ENCODE results near the gene PYROXD2. TPM values are rescaled to one million over a fixed set of nuclear protein-coding genes. Genes with fewer than 3 reads are reported as not detected.

PYROXD2 gene
- total RNA-seq, 2 experiments from 2014 or later: 0.41 to 4.3 TPM

- POLR2A ChIA-PET: no interaction called here
- no peaks in the 10 kb centered on the region for H3K9me2 ChIP-seq (ENCODE audit: insufficient read depth, low read length)
- H3K9me3 ChIP-seq (ENCODE audit: low read length): no peaks in the 10 kb centered on the region
- BruUV-seq (replicated peaks): no TSS peak
- no peak overlapping the region for H3K4me3 ChIP-seq (ENCODE audit: low read depth, low read length, poor library complexity, severe bottlenecking)
- no peaks in the 10 kb centered on the region for H4K20me1 ChIP-seq (ENCODE audit: insufficient read depth, low read length)
- no peaks in the 10 kb centered on the region for H3K36me3 ChIP-seq (ENCODE audit: insufficient read depth, low read length)
- no peak overlapping the region for H3K27ac ChIP-seq (ENCODE audit: low read depth, low read length, poor library complexity, severe bottlenecking)
- DNase-seq (ENCODE audit: low spot score): no peak
- CTCF ChIA-PET (ENCODE audit: unreplicated experiment): interaction anchor here (0.6 kb wide), 1 partner anchor 36 kb away, joined by 3 read pairs; no protein-coding TSS in a partner anchor
- no peaks in the 10 kb centered on the region for H3K79me2 ChIP-seq (ENCODE audit: insufficient read depth, low read depth, low read length)
- H2AFZ ChIP-seq (ENCODE audit: low read length): no peak overlapping the region
- peaks cover 9% of the 10 kb centered on the region for H3K4me1 ChIP-seq (ENCODE audit: insufficient read depth, low read length, poor library complexity, severe bottlenecking)
- H3K4me2 ChIP-seq (ENCODE audit: low read length): no peak overlapping the region
- TF ChIP-seq CTCF (conservative IDR thresholded peaks at IDR 0.05; ENCODE audit: low read length) (no peak), EZH2phosphoT487 (IDR thresholded peaks at IDR 0.05; ENCODE audit: borderline replicate concordance, low read depth, low read length) (no peak)
- intact Hi-C loops (cut with micrococcal nuclease; ENCODE audit: unreplicated experiment): loop anchor here (5.0 to 10.0 kb wide), 2 partner anchors 128 to 476 kb away; no protein-coding TSS in a partner anchor
Observed at GRCh38 chr10:98390406-98390805, 24.6 kb downstream of the PYROXD2 start.

- Histone ChIP-seq H3K9me3 (ENCODE audit: low read length) (no peaks in the 10 kb centered on the region), H3K4me2 (ENCODE audit: low read length) (no peak overlapping the region), H4K20me1 (ENCODE audit: insufficient read depth, low read length) (no peaks in the 10 kb centered on the region), H3K4me3 (ENCODE audit: low read depth, low read length, poor library complexity, severe bottlenecking) (no peak overlapping the region), H3K4me1 (ENCODE audit: insufficient read depth, low read length, poor library complexity, severe bottlenecking) (peaks cover 9% of the 10 kb centered on the region), H3K9me2 (ENCODE audit: insufficient read depth, low read length) (no peaks in the 10 kb centered on the region), H3K27ac (ENCODE audit: low read depth, low read length, poor library complexity, severe bottlenecking) (no peak overlapping the region), H2AFZ (ENCODE audit: low read length) (no peak overlapping the region), H3K79me2 (ENCODE audit: insufficient read depth, low read depth, low read length) (no peaks in the 10 kb centered on the region), H3K36me3 (ENCODE audit: insufficient read depth, low read length) (no peaks in the 10 kb centered on the region)
- no peak for TF ChIP-seq EZH2phosphoT487 (IDR thresholded peaks at IDR 0.05; ENCODE audit: borderline replicate concordance, low read depth, low read length)
- TF ChIP-seq CTCF (conservative IDR thresholded peaks at IDR 0.05; ENCODE audit: low read length): no peak
- ChIA-PET CTCF (ENCODE audit: unreplicated experiment) (no interaction called here), POLR2A (interaction anchor here (0.6 kb wide), 1 partner anchor 18 kb away, joined by 3 read pairs; no protein-coding TSS in a partner anchor)
- intact Hi-C loops (cut with micrococcal nuclease; ENCODE audit: unreplicated experiment): no loop called here
- no TSS peak for BruUV-seq (replicated peaks)
- no peak for DNase-seq (ENCODE audit: low spot score)
Observed at GRCh38 chr10:98389398-98389797, 25.6 kb downstream of the PYROXD2 start.

GRCh38 chr10:98388101-98388655 is 26.8 kb downstream of the PYROXD2 start:
- TF ChIP-seq EZH2phosphoT487 (IDR thresholded peaks at IDR 0.05; ENCODE audit: borderline replicate concordance, low read depth, low read length): no peak
- no TSS peak for BruUV-seq (replicated peaks)
- no peaks in the 10 kb centered on the region for H4K20me1 ChIP-seq (ENCODE audit: insufficient read depth, low read length)
- intact Hi-C loops (cut with micrococcal nuclease; ENCODE audit: unreplicated experiment): no loop called here
- H3K4me1 ChIP-seq (ENCODE audit: insufficient read depth, low read length, poor library complexity, severe bottlenecking): peaks cover 9% of the 10 kb centered on the region
- no peaks in the 10 kb centered on the region for H3K9me3 ChIP-seq (ENCODE audit: low read length)
- no peaks in the 10 kb centered on the region for H3K36me3 ChIP-seq (ENCODE audit: insufficient read depth, low read length)
- no peak overlapping the region for H3K27ac ChIP-seq (ENCODE audit: low read depth, low read length, poor library complexity, severe bottlenecking)
- H2AFZ ChIP-seq (ENCODE audit: low read length): no peak overlapping the region
- POLR2A ChIA-PET: interaction anchor here (0.7 kb wide), 1 partner anchor 78 kb away, joined by 8 read pairs; no protein-coding TSS in a partner anchor
- DNase-seq (ENCODE audit: low spot score): no peak
- H3K79me2 ChIP-seq (ENCODE audit: insufficient read depth, low read depth, low read length): no peaks in the 10 kb centered on the region
- no peak overlapping the region for H3K4me2 ChIP-seq (ENCODE audit: low read length)
- no peak overlapping the region for H3K4me3 ChIP-seq (ENCODE audit: low read depth, low read length, poor library complexity, severe bottlenecking)
- CTCF ChIA-PET (ENCODE audit: unreplicated experiment): no interaction called here
- no peaks in the 10 kb centered on the region for H3K9me2 ChIP-seq (ENCODE audit: insufficient read depth, low read length)
